A549 (cell line): ENCODE data around the gene AFF3.

ENCODE experiments used
- CTCF ChIP-seq: fragments of >200 bp; sonication (Bioruptor Twin); formaldehyde crosslinking; IDR thresholded peaks from 3 replicates; pipeline ENCODE4 v1.5.1; 2016
- ELK1 ChIP-seq: fragments of 150-350 bp; IDR thresholded peaks from 2 replicates; pipeline ENCODE4 v1.6.1; 2014; ENCODE audit warnings: low read depth, mild to moderate bottlenecking, low read length
- NFE2L2 ChIP-seq: fragments of 150-350 bp; conservative IDR thresholded peaks from 2 replicates; pipeline ENCODE4 v1.6.1; 2014; ENCODE audit warnings: low read length
- NR3C1 ChIP-seq: fragments of >200 bp; sonication (Bioruptor Twin); formaldehyde crosslinking; IDR thresholded peaks from 3 replicates; pipeline ENCODE4 v1.6.1; 2017
- POLR2A ChIP-seq: IDR thresholded peaks from 2 replicates; pipeline ENCODE4 v1.6.1; 2012; ENCODE audit warnings: mild to moderate bottlenecking, low read length

GRCh38 chr2:99600981-99601651, 541.3 kb downstream of the AFF3 start:
- TF ChIP-seq CTCF (no peak), ELK1 (no peak), POLR2A (no peak), NR3C1 (no peak), NFE2L2 (no peak)
